NCI-H1092 (cell line): ENCODE data around the gene MAGI2.
"Not testable (repeated sequence)": the region's sequence is repeated elsewhere in the genome, so short reads cannot be mapped to it uniquely, and the experiment has no call there.

Experiments used
- DNase-seq: peaks from one replicate; lab custom pipeline; 2025; lab: John Stamatoyannopoulos, UW

The MAGI2 gene

GRCh38 chr7:78635026-78635793 lies 818.3 kb downstream of the MAGI2 start:
- DNase-seq: no peak

- no peak for DNase-seq
Observed at GRCh38 chr7:78634093-78634492, 819.4 kb downstream of the MAGI2 start.

DNA sequence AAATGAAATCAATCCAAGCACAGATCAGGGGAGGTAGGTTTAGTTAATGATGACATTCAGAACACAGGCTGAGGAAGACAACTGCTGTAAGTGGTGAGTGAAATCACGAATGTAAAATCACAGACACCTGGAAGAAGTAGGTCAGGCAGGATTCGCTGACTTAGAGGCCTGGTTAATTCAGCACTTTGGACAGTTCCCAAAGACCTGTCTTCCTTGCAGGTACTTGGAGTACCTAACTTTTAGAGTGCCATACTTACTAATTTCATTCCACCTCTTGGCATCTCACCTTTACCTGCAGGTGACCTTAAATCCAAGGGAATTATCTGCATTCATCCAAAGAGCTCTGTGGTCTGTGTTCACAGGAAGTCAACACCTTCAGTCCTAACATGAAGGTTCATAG lies 832.5 kb downstream of the MAGI2 start:
- no peak for DNase-seq

GRCh38 chr7:78616539-78616938 lies 836.9 kb downstream of the MAGI2 start:
- DNase-seq: no peak

GRCh38 chr7:78609281-78609680 lies 844.2 kb downstream of the MAGI2 start:
- no peak for DNase-seq

GRCh38 chr7:78607099-78607498 lies 846.4 kb downstream of the MAGI2 start:
- no peak for DNase-seq

- no peak for DNase-seq
Observed at GRCh38 chr7:78605119-78605518, 848.3 kb downstream of the MAGI2 start.

DNA sequence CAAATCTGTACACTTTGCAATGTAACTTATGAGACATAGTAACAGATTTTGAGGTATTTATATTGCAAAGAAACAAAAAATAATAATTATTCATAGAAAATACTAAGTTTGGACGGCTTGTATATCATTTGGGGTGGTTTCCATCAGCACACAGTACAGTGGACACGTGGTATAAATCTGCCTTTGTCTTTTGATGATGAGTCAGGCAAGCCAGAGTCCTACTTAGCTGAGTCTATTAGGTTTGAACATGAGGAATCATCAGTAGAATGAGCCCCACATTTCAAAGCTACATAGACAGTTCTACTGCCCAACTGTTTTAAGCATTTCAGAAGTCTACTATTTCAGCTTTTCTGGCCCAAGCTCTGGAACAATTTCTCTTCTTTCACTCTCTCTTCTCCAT lies 851.7 kb downstream of the MAGI2 start:
- no peak for DNase-seq

- no peak for DNase-seq
Observed at GRCh38 chr7:78594156-78594555, 859.3 kb downstream of the MAGI2 start.

- no peak for DNase-seq
Observed at GRCh38 chr7:78588393-78588792, 865.1 kb downstream of the MAGI2 start.

DNA sequence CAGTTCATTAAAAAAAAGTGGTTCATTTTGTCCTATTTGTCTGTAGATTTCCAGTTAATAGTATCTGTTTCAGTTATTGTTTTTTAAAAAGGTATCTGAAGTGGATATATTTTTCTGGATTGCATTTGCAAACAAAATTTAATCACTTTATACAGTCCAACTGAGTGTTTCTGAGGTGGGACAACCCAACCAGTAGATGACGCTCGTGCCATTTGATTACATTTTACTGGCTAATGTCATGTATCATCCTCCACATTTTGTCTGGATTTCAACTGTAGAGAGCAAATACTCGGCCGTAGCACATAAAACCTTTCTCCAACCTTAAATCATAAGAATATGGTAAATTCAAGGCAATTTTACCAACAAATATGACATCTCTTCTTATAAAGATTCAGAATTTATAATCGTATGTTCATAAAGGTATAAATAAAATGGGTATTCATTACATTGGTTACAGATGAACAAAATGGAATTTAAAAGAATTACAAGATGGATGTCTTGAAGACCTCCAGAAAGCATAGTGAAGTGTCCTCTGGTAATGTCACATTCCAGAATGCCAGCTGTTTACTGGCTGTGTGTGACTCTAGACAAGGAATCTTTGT lies 865.9 kb downstream of the MAGI2 start:
- peak; percentile 9 for DNase-seq

DNA sequence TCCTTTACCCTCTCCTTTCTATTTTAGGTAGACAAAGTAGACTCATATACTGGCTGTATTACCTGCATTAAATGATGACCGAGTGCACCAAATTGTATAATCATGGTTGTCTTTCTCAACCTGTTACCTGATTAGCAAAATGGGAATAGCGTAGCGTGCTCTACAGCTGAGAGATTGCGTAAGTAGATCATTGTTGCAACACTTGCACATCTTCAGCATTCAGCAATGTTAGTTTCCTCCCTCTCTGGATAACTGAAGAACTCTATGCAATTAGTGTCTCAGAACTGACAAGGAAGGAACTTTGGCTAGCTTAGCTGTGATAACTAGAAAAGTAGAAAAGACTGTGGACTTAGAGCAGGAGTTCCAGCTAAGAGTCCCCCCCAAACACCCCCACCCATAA lies 867.5 kb downstream of the MAGI2 start:
- DNase-seq: no peak

DNA sequence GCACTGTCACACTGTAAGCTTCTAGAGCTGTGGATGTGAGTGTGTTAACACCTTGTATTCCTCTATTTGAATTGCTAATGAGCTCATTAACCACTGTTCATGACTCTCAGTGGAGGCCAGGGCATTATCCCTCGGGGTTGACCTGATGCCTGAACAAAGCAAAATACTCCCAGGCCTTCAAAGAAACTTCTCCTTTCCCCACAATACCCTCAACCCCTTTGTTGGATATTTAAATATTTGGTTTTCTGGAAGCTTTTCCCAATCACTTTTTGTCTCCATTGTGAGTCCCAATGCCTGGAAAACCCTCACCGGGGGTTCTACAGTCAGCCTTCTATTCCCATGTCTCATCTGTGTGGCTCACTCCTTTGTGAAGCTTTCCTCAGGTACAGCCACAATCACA lies 874.8 kb downstream of the MAGI2 start:
- DNase-seq: no peak

- DNase-seq: not testable (repeated sequence)
Observed at GRCh38 chr7:78577174-78577952, 876.1 kb downstream of the MAGI2 start.

GRCh38 chr7:78576236-78576635 lies 877.2 kb downstream of the MAGI2 start:
- DNase-seq: no peak

GRCh38 chr7:78571292-78571691 lies 882.2 kb downstream of the MAGI2 start:
- DNase-seq: no peak

GRCh38 chr7:78568690-78569089 lies 884.8 kb downstream of the MAGI2 start:
- no peak for DNase-seq

DNA sequence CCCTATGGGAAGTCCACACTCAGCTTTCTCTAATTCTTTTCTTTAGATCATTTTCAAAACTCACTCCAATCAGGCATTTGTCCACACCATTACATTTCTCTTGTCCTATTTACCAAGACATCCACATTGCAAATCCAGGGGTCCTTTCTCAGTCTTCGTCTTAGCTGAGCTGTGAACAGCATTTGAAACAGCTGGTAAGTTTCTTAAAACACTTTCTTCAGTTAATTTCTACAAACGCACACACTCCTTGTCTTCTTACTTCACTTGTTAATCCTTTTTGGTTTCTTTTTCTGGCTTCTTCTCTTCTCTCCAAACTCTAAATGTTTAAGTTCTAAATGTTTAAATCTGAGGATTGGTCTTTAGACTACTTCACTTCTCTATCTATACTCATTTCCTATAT lies 885.6 kb downstream of the MAGI2 start:
- DNase-seq: no peak

DNA sequence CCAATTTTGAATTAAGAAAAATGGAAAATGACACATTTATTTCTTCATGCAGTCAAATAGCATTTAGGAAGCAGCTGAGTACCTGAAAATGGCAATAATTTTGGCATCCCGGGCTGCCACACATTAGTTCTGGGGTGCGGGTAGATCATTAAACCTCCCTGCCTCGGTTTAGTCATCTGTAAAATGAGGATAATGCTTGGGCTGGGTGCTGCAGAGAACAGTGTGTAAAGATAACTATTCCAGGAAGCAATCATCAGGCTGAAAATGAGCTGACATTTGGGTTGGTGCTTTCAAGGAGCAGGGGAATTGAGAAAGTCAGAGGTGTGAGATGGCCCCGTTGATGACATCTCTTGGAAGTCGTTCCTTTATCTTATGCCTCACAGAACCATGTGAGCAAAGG lies 887.7 kb downstream of the MAGI2 start:
- DNase-seq: no peak

GRCh38 chr7:78563191-78563590 lies 890.3 kb downstream of the MAGI2 start:
- no peak for DNase-seq

DNA sequence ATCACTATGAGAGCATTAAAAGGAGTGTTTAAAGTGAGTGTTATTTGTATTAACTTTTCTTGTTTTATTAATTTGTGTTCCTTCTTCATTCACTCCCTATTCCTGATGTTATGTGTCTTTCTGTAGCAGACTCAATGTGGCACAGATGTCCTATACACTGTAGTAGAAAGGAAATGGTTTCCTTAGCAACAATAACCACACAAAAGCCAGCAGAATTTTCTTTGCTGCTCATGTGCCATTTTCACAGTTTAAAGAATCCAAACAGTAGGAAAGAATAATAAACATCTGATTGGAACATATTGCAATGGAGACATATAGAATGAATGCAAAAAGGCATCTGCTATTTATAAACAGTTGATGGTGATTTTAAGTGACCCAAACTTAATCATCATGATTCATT lies 891.3 kb downstream of the MAGI2 start:
- DNase-seq: no peak

GRCh38 chr7:78558566-78558965 lies 894.9 kb downstream of the MAGI2 start:
- DNase-seq: no peak

DNA sequence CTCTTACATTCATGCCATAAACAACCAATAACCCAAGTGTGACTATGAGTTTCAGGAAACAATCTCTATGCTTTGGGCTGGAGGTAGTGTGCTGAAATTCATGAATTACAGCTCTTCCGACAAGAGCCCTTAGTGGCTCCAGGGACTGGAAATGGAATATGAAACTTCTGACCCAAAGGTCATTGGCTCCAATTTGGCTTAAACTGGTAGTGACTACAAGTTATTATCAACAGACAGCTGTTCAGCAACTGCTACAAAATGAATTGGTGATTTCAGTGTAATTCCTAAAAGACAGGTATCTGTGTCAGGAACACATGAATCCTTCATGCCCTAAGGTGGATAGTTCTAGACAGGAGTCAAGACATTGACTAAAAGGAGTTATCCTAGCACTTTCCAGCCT lies 909.5 kb downstream of the MAGI2 start:
- no peak for DNase-seq
